HG03378 (cell line): ENCODE data around the gene PJA2.
"Not testable (repeated sequence)": the region's sequence is repeated elsewhere in the genome, so short reads cannot be mapped to it uniquely, and the experiment has no call there.

ENCODE experiments used
- ATAC-seq: cut with Tn5 transposase; IDR thresholded peaks from one replicate; pipeline ENCODE4 v1.9.1; 2021; ENCODE audit warnings: mild to moderate bottlenecking, moderate library complexity; ENCODE audit not compliant: unreplicated experiment

Gene PJA2, protein sequence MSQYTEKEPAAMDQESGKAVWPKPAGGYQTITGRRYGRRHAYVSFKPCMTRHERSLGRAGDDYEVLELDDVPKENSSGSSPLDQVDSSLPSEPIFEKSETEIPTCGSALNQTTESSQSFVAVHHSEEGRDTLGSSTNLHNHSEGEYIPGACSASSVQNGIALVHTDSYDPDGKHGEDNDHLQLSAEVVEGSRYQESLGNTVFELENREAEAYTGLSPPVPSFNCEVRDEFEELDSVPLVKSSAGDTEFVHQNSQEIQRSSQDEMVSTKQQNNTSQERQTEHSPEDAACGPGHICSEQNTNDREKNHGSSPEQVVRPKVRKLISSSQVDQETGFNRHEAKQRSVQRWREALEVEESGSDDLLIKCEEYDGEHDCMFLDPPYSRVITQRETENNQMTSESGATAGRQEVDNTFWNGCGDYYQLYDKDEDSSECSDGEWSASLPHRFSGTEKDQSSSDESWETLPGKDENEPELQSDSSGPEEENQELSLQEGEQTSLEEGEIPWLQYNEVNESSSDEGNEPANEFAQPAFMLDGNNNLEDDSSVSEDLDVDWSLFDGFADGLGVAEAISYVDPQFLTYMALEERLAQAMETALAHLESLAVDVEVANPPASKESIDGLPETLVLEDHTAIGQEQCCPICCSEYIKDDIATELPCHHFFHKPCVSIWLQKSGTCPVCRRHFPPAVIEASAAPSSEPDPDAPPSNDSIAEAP

GRCh38 chr5:109409844-109410388 is at the start of gene PJA2:
Gene PJA2 (minus strand): TSS chr5:109409974. CDS start chr5:109383433, 26,541 bp downstream.
- ATAC-seq = peak; percentile 89

DNA sequence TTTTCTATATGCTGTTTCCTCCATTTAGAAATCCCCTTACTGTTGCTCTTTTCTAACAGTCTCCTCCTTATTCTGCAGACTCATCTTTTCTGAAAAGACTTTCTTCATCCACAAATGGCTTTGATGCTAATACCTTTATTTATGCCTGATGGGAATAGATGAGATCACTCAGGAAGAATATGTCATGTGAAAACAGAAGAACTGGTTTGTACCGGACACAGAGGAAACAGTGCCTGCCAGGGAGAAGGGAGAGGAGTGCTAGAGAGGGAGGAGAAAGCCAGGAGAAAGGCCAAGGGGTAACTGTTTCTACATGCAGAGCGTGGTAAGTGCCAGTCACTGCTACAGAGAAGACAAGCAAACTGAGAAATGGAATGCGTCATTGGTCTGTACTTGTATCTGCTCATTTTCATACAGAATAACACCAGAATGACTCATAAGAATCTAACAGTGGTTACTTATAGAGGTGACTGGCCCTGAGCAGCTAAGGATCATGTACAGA is 45.9 kb upstream of the PJA2 start:
- peak; percentile 100 for ATAC-seq

GRCh38 chr5:109454731-109455505 is 45.1 kb upstream of the PJA2 start:
- ATAC-seq = no peak

DNA sequence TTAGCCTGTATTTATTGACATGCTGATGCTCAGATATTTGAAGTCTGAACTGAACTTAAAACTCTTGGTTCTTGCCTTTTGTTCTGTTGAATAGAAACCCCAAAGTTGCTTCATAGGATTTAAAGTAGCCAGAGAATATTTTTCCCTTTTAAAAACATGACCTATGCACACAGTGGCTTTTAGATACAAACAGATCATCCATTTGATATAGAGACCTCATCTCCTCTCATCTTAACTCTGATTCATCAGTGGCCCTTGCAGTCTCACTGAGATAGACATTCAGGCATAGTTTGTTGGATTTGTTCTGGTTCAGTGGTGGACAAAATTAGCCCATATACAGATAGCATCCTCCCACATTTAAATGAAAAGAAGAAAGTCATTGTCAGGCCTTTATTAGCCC is 43.5 kb upstream of the PJA2 start:
- ATAC-seq = no peak

- no peak for ATAC-seq
These were observed 42.9 kb upstream of the PJA2 start for GRCh38 chr5:109452661-109453060.

- ATAC-seq = no peak
These were observed 41.4 kb upstream of the PJA2 start for GRCh38 chr5:109451146-109451545.

GRCh38 chr5:109450129-109450877 is 40.5 kb upstream of the PJA2 start:
- ATAC-seq = no peak

DNA sequence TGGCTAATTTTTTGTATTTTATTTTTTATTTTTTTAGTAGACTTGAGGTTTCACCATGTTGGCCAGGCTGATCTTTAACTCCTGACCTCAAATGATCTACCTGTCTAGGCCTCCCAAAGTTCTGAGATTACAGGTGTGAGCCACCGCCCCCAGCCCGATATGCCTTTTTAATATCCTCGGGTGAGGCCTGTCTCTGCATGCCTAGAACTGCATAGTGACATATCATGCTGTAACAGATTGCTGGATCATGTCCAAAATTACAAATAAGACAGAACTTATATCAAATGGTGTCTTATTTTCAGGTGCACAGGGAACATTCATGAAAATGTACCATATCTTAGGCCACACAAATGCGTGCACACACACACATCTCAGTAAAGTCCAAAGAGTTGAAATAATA is 39.1 kb upstream of the PJA2 start:
- no peak for ATAC-seq

GRCh38 chr5:109439590-109439989 is 29.8 kb upstream of the PJA2 start:
- ATAC-seq = peak; percentile 14

GRCh38 chr5:109426075-109426474 is 16.3 kb upstream of the PJA2 start:
- no peak for ATAC-seq

GRCh38 chr5:109425521-109425920 is 15.7 kb upstream of the PJA2 start:
- ATAC-seq = not testable (repeated sequence)

DNA sequence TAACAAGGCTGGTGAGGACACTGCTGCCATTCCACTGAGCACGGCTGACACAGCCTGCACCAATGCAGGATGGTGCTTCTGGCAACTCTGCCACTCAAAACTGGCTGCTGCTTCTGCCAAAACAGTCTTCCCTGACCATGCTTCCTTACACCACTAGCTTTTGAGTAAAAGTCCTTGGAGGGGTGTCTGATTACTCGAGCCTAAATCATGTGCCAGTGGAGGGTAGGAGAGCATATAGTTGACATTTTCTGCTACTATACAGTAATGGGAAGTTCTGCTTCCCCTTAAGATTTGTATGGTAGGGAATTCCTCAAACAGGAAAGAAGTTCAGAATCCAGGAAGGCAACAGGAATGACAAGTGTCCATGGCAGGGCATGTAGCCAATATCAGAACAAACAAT is 12.2 kb upstream of the PJA2 start:
- ATAC-seq = no peak

GRCh38 chr5:109418712-109419352 is 9.1 kb upstream of the PJA2 start:
- no peak for ATAC-seq

- ATAC-seq = no peak
These were observed 7.1 kb upstream of the PJA2 start for GRCh38 chr5:109416882-109417281.

DNA sequence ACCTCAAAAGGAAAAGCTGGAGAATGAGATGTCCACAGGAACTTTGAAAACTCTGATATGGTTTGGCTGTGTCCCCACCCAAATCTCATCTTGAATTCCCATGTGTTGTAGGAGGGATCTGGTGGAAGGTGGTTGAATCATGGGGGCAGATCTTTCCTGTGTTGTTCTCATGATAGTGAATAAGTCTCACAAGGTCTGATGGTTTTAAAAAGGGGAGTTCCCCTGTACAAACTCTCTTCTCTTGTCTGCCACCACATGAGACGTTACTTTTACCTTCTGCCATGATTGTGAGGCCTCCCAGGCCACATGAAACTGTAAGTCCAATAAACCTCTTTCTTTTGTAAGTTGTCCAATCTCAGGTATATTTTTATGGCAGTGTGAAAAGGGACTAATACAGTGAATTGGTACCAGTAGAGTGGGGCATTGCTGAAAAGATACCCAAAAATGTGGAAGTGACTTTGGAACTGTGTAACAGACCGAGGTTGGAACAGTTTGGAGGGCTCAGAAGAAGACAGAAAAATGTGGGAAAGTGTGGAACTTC is 4.2 kb upstream of the PJA2 start:
- ATAC-seq = not testable (repeated sequence)

DNA sequence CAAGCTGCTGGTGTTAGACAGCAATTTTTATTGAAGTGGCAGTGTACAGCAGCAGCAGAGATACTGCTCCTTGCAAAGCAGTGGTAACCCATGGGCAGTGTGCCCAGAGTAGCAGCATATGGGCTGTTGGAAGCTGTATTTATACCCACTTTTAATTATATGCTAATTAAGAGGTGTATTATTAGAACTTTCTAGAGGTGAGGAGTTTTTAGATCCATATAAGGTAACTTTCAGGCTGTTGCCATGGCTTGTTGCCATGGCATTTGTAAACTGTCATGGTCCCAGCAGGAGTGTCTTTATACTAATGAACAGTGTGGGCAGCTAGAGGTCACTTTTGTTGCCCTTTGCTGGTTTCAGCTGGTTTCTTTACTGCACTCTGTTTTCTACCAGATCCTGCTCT is 3.7 kb upstream of the PJA2 start:
- no peak for ATAC-seq

- ATAC-seq = no peak
These were observed 3.2 kb upstream of the PJA2 start for GRCh38 chr5:109412981-109413402.

DNA sequence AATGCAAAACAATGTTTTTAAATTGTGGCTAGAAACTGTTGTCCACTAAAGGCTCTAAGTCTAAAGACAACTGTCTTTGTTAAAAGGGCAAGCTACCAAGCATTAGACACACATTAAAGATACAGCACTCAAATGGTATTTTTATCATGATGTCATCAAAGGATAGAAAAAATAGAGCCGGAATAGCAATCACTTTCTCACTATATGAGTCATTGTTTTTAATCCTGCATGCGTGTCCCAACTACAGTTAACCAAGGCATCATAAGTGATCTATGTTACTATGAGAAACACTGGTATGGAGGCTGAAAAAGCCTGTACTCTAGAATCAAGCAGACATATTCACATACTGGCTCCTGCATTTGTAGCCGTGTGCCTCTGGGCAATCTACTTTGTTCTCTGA is 1.9 kb upstream of the PJA2 start:
- ATAC-seq = no peak

DNA sequence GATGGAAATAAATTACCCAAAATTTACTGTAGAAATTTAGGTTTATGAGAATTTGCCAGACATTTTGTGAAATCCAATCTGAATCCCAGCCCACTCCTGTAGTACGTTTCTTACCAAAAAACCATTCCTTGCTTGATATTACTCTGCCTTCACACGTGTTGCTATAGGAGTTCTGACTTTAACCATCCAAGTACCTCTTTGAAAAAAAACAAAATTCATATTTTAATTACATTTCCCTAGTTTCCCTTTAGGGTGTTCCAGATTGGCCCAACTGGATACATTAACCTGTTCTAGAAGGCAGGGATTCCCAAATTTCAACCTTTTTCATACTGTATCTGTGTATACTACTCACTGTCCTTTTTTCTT is 1.4 kb upstream of the PJA2 start:
- ATAC-seq = no peak
